GM21717 (cell line): ENCODE data around the gene SLC26A11.
"Not testable (repeated sequence)": the region's sequence is repeated elsewhere in the genome, so short reads cannot be mapped to it uniquely, and the experiment has no call there.

Experiments used
- ATAC-seq: cut with Tn5 transposase; IDR thresholded peaks from one replicate; pipeline ENCODE4 v1.9.1; 2021; ENCODE audit warnings: mild to moderate bottlenecking, moderate library complexity; ENCODE audit not compliant: unreplicated experiment

Gene SLC26A11

DNA sequence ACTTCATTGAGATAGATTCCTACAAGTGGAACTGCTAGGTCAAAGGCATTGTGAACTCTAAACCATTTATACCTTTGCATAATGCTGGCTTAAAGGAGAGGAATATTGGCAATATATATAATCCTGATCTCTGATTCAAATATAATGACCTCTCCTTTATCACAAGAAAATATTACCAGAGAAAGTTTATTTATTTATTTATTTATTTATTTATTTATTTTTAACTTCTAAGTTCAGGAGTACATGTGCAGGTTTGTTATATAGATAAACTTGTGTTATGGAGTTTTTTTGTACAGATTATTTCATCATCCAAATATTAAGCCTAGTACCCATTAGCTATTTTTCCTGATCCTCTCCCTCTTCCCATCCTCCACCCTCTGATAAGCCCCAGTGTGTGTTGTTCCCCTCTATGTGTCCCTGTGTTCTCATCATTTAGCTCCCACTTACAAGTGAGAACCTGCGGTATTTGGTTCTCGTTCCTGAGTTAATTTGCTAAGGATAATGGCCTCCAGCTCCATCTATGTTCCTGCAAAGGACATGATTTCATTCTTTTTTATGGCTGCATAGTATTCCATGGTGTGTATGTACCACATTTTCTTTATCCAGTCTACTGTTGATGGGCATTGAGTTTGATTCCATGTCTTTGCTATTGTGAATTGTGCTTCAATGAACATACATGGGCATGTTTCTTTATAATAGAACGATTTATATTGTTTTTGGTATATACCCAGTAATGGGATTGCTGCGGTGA lies 79.3 kb downstream of the SLC26A11 start:
- not testable (repeated sequence) for ATAC-seq

- not testable (repeated sequence) for ATAC-seq
Measured at GRCh38 chr17:80300756-80301155, 80.5 kb downstream of the SLC26A11 start.
